Left lung (tissue), 10 donors: ENCODE results near the gene RRAGC. TPM values are rescaled to one million over a fixed set of nuclear protein-coding genes. Genes with fewer than 3 reads are reported as not detected.
"Not testable (repeated sequence)": the region's sequence is repeated elsewhere in the genome, so short reads cannot be mapped to it uniquely, and the experiment has no call there.

ENCODE experiments used
- ATAC-seq: fragments of 200-7000 bp; cut with Tn5 transposase; one replicate; pipeline ENCODE4 v1.9.1; 2020; ENCODE audit warnings: moderate library complexity
- DNase-seq, 4 donors: peaks; one replicate each; pipeline ENCODE4 v3.0.0-alpha.2; 2013 to 2020
- H3K27ac ChIP-seq, 2 donors: fragments of 200-600 bp; sonication (generic) in 1 of 2; one replicate each; pipeline versions ENCODE4 v1.5.0 to v1.8.0; 2020 to 2021
- H3K27me3 ChIP-seq, 2 donors: fragments of 200-600 bp; sonication (generic) in 1 of 2; one replicate each; pipeline versions ENCODE4 v1.5.0 to v1.8.0; 2020 to 2021
- H3K36me3 ChIP-seq, 2 donors: fragments of 200-600 bp; sonication (generic) in 1 of 2; one replicate each; pipeline versions ENCODE4 v1.5.0 to v1.8.0; 2020 to 2021
- H3K4me1 ChIP-seq, 2 donors: fragments of 200-600 bp; one replicate each; pipeline ENCODE4 v1.8.0; 2021
- H3K4me3 ChIP-seq, 2 donors: fragments of 200-600 bp; sonication (generic) in 1 of 2; one replicate each; pipeline versions ENCODE4 v1.5.0 to v1.8.0; 2020 to 2021; ENCODE audit warnings: mild to moderate bottlenecking in 1 of 2
- H3K9me3 ChIP-seq, 2 donors: fragments of 200-600 bp; sonication (generic) in 1 of 2; one replicate each; pipeline versions ENCODE4 v1.5.0 to v1.8.0; 2020 to 2021
- intact Hi-C, 2 donors: fragments of 100-400 bp; cut with DNase I; formaldehyde crosslinking; loops; one replicate each; pipeline versions ENCODE4 v1.11.2 to v1.14.2; 2022
- polyA plus RNA-seq, 6 donors: library from polyadenylated mRNA; unstranded; fragments of 120-200 nt; gene quantifications; one replicate each; pipeline ENCODE4 v1.2.1, GENCODE V29; 2013; ENCODE audit not compliant: insufficient read length in 6 of 6
- total RNA-seq, 2 donors: library from RNA; stranded (reverse); fragmentation: NEBNext Ultra II Directional; extraction: Animal tissue kit (Norgen Biotek cat#: 25700); gene quantifications; one replicate each; pipeline ENCODE4 v1.2.1, GENCODE V29; 2021
- TF ChIP-seq, protein P1 (sequence below), 2 donors: fragments of 200-600 bp; sonication (generic) in 1 of 2; IDR thresholded peaks; one replicate each; pipeline versions ENCODE4 v1.5.0 to v1.8.0; 2021; ENCODE audit warnings: antibody characterized with exemption in 2 of 2
- donor health status: DM: no; HTN: yes; CAD: no.
- donor health status: DM: no; HTN: no; CAD: no.

RRAGC gene
- total and polyA plus RNA-seq, 8 donors = 24.8 to 40.0 (median 30.9) TPM

DNA sequence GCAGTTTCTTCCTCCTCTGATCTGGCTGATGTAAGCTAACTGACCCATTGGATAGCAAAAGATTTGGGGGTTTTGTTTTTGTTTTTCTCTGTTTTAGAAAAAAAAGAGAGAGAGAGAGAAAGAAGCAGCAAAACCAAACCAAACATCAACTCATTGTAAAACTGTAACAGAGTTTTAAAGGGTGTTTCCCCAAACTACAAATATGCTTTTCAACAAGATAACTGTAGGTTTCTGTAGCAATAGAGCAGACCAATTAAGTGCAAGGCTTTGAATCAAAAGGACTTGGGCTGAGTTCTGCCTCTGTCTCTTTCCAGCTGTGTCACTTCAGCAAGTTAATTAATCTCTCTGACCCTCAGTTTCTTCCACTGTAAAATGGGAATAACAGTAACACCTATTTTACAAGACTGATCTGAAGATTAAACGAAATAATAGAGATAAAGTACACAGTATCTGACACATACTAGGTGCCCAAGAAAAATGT is 44.5 kb downstream of the RRAGC start:
- TF ChIP-seq, protein P1, sequence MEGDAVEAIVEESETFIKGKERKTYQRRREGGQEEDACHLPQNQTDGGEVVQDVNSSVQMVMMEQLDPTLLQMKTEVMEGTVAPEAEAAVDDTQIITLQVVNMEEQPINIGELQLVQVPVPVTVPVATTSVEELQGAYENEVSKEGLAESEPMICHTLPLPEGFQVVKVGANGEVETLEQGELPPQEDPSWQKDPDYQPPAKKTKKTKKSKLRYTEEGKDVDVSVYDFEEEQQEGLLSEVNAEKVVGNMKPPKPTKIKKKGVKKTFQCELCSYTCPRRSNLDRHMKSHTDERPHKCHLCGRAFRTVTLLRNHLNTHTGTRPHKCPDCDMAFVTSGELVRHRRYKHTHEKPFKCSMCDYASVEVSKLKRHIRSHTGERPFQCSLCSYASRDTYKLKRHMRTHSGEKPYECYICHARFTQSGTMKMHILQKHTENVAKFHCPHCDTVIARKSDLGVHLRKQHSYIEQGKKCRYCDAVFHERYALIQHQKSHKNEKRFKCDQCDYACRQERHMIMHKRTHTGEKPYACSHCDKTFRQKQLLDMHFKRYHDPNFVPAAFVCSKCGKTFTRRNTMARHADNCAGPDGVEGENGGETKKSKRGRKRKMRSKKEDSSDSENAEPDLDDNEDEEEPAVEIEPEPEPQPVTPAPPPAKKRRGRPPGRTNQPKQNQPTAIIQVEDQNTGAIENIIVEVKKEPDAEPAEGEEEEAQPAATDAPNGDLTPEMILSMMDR (IDR thresholded peaks at IDR 0.05) = no peak
- intact Hi-C loops = loop anchor here in 1 of 2 donors (10.0 kb wide), 1 partner anchor 210 kb away; no protein-coding TSS in a partner anchor
- no peak overlapping the region for H3K4me3 ChIP-seq
- no peaks in the 10 kb centered on the region for H3K9me3 ChIP-seq
- H3K36me3 ChIP-seq = no peaks in the 10 kb centered on the region
- H3K27me3 ChIP-seq = peaks cover 51 to 87% of the 10 kb centered on the region in 2 donors
- no peak overlapping the region for H3K27ac ChIP-seq
- DNase-seq (no peak), ATAC-seq (no peak)
- peaks cover 9 to 14% of the 10 kb centered on the region in 2 donors for H3K4me1 ChIP-seq

DNA sequence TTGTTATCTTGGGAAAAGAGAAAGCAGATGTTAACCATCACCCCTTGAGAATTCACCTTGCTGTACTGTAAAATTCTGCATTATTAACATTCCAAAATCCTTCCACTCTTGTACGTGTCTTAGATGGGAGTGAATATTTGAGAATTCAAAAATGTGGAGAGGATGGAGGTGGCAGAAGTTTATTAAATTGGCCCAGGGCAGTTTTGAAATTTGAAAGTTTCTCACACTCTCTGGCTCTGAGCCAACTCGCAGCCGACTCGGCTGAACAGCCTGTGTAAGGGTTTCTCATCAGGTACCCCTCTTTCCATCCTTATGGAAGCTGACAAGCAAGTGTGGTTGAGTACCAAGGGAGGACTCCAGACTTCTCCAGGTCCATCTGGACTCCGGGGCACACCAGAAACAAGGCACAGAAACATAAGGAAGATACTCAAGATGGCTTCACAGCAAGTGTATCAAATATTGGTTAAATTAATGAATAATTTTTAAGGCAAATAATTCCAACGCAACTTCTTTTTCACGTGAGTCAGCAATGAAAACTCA is 45.1 kb downstream of the RRAGC start:
- intact Hi-C loops = loop anchor here in 1 of 2 donors (10.0 kb wide), 1 partner anchor 210 kb away; no protein-coding TSS in a partner anchor
- H3K36me3 ChIP-seq = no peaks in the 10 kb centered on the region
- no peak overlapping the region for H3K4me3 ChIP-seq
- ATAC-seq (no peak), DNase-seq (no peak)
- peaks cover 9 to 14% of the 10 kb centered on the region in 2 donors for H3K4me1 ChIP-seq
- peaks cover 51 to 91% of the 10 kb centered on the region in 2 donors for H3K27me3 ChIP-seq
- no peak overlapping the region for H3K27ac ChIP-seq
- TF ChIP-seq, protein P1 (IDR thresholded peaks at IDR 0.05) = no peak
- H3K9me3 ChIP-seq = no peaks in the 10 kb centered on the region

DNA sequence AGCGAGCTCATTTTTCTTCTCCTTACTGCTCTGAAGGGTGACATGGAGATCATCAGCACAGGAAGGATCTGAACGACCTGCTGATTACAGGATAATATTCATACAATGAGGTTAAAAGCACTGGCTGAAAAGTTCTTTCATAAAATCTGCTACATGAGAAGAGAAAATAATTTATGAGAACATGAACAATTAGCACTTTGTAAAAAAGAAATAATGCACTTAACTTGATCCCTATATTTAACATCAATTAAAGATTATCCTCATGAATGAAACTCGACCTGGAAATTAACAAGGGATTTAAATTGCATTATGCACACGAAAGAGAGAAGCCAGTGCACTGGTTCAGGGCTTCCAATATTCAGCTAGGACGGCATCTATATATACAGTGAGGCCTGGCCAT is 46.6 kb downstream of the RRAGC start:
- TF ChIP-seq, protein P1 (IDR thresholded peaks at IDR 0.05) = no peak
- Histone ChIP-seq H3K27ac (no peak overlapping the region), H3K4me1 (peaks cover 3% of the 10 kb centered on the region in 2 donors), H3K9me3 (no peaks in the 10 kb centered on the region), H3K27me3 (peaks cover 35 to 84% of the 10 kb centered on the region in 2 donors), H3K36me3 (no peaks in the 10 kb centered on the region), H3K4me3 (no peak overlapping the region)
- intact Hi-C loops = loop anchor here in 1 of 2 donors (10.0 kb wide), 1 partner anchor 208 kb away; no protein-coding TSS in a partner anchor
- ATAC-seq (no peak), DNase-seq (no peak)

DNA sequence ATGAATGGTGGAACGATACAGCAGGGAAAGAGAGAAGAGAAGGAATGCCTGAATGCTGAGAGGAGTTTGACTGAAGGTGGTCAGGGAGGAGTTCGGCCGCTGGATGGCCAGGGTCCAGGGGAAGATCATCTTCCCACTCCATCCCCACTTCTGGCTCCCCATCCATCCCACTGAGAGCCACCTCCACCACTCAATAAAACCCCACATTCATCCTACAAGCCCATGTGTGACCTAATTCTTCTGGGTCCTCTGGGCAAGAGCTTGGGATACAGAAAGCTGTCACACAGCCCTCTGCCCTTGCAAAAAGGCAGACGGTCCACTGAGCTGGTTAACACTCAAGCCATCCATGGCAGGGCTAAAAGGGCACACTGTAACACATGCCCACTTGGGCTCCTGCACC is 48.1 kb downstream of the RRAGC start:
- not testable (repeated sequence) for H3K4me1 ChIP-seq, H3K4me3 ChIP-seq, DNase-seq, H3K9me3 ChIP-seq, H3K36me3 ChIP-seq, H3K27ac ChIP-seq, ATAC-seq
- intact Hi-C loops = loop anchor here in 1 of 2 donors (10.0 kb wide), 1 partner anchor 207 kb away; no protein-coding TSS in a partner anchor
- H3K27me3 ChIP-seq = peaks cover 20 to 84% of the 10 kb centered on the region in 2 donors

DNA sequence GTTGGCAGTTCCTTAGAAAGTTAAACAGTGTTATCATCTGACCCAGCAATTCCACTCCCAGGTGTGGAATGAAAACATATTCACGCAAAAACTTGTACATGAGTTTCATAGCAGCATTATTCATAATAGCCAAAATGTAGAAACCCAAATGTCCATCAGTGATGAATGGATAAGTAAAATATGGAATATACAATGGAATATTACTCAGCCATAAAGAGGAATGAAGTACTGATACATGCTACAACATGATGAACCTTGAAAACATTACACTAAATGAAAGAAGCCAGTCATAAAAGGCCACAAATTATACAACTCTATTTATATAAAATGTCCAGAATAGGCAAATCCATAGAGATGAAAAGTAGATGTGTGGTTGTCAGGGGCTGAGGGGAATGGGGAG is 53.5 kb downstream of the RRAGC start:
- H3K4me1 ChIP-seq = peaks cover 0 to 13% of the 10 kb centered on the region in 2 donors
- DNase-seq = no peak
- H3K27ac ChIP-seq = no peak overlapping the region
- TF ChIP-seq, protein P1 (IDR thresholded peaks at IDR 0.05) = no peak
- no peak overlapping the region for H3K4me3 ChIP-seq
- ATAC-seq = no peak
- H3K9me3 ChIP-seq = no peaks in the 10 kb centered on the region
- intact Hi-C loops = no loop called here
- peaks cover 42 to 92% of the 10 kb centered on the region in 2 donors for H3K27me3 ChIP-seq
- no peaks in the 10 kb centered on the region for H3K36me3 ChIP-seq
